HepG2 (cell line): ENCODE results near the gene SFT2D1. TPM values are rescaled to one million over a fixed set of nuclear protein-coding genes. Genes with fewer than 3 reads are reported as not detected.
A peak's percentile ranks its signal among the peaks of the same experiment; 100 is the strongest.

ENCODE experiments used
- CHD2 ChIP-seq: IDR thresholded peaks from 2 replicates; pipeline ENCODE4 v1.6.1; 2011; ENCODE audit warnings: low read depth, low read length, improper control_type of control experiment
- FOSL1 ChIP-seq: sonication (generic); formaldehyde crosslinking; IDR thresholded peaks from 2 replicates; pipeline ENCODE4 v1.9.0; 2021; ENCODE audit warnings: missing genetic modification reagents, borderline replicate concordance
- FOXP4 ChIP-seq: sonication (generic); formaldehyde crosslinking; IDR thresholded peaks from 2 replicates; pipeline ENCODE4 v1.4.0; 2020; ENCODE audit warnings: missing genetic modification reagents
- HCFC1 ChIP-seq: fragments of 150-350 bp; IDR thresholded peaks from 2 replicates; pipeline ENCODE4 v1.6.1; 2014; ENCODE audit warnings: low read depth, low read length
- SNAI1 ChIP-seq: sonication (generic); formaldehyde crosslinking; IDR thresholded peaks from 2 replicates; pipeline ENCODE4 v1.5.0; 2020; ENCODE audit warnings: mild to moderate bottlenecking, missing genetic modification reagents, borderline replicate concordance
- STAT5B ChIP-seq: sonication (generic); formaldehyde crosslinking; IDR thresholded peaks from 2 replicates; pipeline ENCODE4 v1.4.0; 2020; ENCODE audit warnings: missing genetic modification reagents
- ZBED4 ChIP-seq: sonication (generic); formaldehyde crosslinking; IDR thresholded peaks from 2 replicates; pipeline ENCODE4 v1.4.0; 2020; ENCODE audit warnings: missing genetic modification reagents, borderline replicate concordance
- ZBTB2 ChIP-seq: sonication (generic); formaldehyde crosslinking; IDR thresholded peaks from 2 replicates; pipeline ENCODE4 v1.8.0; 2022; ENCODE audit warnings: low read depth, missing genetic modification reagents
- ZNF44 ChIP-seq: sonication (generic); formaldehyde crosslinking; IDR thresholded peaks from 2 replicates; pipeline ENCODE4 v1.5.1; 2020; ENCODE audit warnings: mild to moderate bottlenecking, missing genetic modification reagents
- ZUFSP ChIP-seq: sonication (generic); formaldehyde crosslinking; IDR thresholded peaks from 2 replicates; pipeline ENCODE4 v1.9.0; 2021; ENCODE audit warnings: missing genetic modification reagents, mild to moderate bottlenecking, borderline replicate concordance
- polyA plus RNA-seq, 8 experiments: library from polyadenylated mRNA; depleted of rRNA in 3 of 8; stranded (reverse) in 7 of 8; unstranded in 1 of 8; fragments of >200 nt; fragmentation: Illumina TruSeq in 4 of 8; extraction: Trizol in 4 of 8; gene quantifications; 2 replicates each; pipeline versions ENCODE4 v1.2.1 to v1.2.3, GENCODE V29; 2011 to 2016; ENCODE audit warnings: low read depth in 4 of 8, missing spikeins in 1 of 8, mixed read lengths in 1 of 8; ENCODE audit not compliant: insufficient read depth in 1 of 8
- total RNA-seq, 5 experiments: library from RNA; depleted of rRNA; stranded (reverse); fragments of >200 nt; fragmentation: Illumina TruSeq; extraction: Trizol; gene quantifications; 2 replicates each; pipeline ENCODE4 v1.2.3, GENCODE V29; 2016; ENCODE audit warnings: low read depth in 1 of 5
- TF ChIP-seq, protein P1 (sequence below): sonication (generic); formaldehyde crosslinking; IDR thresholded peaks from 2 replicates; pipeline ENCODE4 v1.4.0; 2020; ENCODE audit warnings: missing genetic modification reagents

The SFT2D1 gene
- total and polyA plus RNA-seq, 2 of the 13 experiments (the other 11 are each of a cell fraction or from before 2014, with no cell fraction given): 115 to 147 TPM

DNA sequence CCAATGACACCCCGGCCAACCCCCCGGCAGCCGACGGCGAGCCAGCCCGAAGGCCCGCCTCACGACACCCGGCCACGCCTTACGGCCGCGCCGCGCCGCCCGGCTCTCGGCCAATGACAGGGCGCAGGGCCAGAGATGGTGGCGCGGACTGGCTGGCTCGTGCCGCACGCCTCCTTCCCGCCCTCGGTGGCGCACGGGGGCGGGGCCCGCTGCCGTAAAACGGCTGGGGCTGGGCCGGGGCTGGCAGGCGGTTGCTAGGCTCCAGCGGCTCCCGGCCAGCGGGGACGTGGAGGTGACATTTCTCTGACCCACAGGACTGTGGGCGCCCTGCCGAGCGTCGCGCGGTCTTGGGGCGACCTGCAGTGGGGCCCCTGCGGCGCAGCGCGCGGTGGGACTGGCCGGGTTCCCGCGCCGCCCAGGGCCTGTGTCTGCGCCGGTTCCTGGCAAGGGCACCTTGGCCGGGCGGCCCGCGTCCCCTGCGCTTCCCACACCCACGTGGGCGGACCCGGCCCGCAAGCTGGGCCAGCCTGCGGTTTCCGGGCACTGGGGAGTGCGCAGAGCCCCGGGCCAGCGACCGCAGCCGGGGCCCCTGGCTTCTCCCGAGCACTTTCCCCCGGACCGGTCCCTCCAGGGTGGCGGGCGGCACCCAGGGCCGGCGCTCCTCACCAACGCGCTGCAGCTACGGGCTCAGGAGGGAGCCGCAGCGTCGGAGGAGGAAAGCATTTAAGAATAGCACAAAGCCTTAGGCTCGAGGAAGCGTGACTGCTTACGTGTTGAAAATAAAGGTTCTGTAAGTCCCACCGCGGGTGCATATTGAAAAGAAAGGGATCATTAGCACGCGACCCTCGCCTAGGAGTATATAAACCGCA is 40.8 kb upstream of the SFT2D1 start, which contains the start of gene MPC1 (continued):
- TF ChIP-seq ZUFSP (CRISPR knock-in tag) (no peak), STAT5B (CRISPR knock-in tag) (no peak), FOSL1 (CRISPR knock-in tag) (0 out of 2 replicates have a peak, but pooled peaks have one; percentile 29), CHD2 (no peak), ZBED4 (CRISPR knock-in tag) (peak; percentile 96; the same call in 1 of the 2 replicates), FOXP4 (CRISPR knock-in tag) (peak; percentile 28), ZNF44 (CRISPR knock-in tag) (peak; percentile 52; the same call in 1 of the 2 replicates), ZBTB2 (CRISPR knock-in tag) (peak; percentile 84), SNAI1 (CRISPR knock-in tag) (no peak; the same call in 1 of the 2 replicates), HCFC1 (peak; percentile 47; the same call in 1 of the 2 replicates)
- TF ChIP-seq, protein P1, sequence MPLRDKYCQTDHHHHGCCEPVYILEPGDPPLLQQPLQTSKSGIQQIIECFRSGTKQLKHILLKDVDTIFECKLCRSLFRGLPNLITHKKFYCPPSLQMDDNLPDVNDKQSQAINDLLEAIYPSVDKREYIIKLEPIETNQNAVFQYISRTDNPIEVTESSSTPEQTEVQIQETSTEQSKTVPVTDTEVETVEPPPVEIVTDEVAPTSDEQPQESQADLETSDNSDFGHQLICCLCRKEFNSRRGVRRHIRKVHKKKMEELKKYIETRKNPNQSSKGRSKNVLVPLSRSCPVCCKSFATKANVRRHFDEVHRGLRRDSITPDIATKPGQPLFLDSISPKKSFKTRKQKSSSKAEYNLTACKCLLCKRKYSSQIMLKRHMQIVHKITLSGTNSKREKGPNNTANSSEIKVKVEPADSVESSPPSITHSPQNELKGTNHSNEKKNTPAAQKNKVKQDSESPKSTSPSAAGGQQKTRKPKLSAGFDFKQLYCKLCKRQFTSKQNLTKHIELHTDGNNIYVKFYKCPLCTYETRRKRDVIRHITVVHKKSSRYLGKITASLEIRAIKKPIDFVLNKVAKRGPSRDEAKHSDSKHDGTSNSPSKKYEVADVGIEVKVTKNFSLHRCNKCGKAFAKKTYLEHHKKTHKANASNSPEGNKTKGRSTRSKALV (CRISPR knock-in tag): 0 out of 2 replicates have a peak, but pooled peaks have one; percentile 41
